Peyer's patch (tissue), 4 donors: Measurements from ENCODE around the gene NAA10.

Source experiments
- CTCF ChIP-seq, 6 experiments: fragments of 450-650 bp in 4 of 6; fragments of 200-600 bp in 2 of 6; sonication (generic) in 1 of 6; IDR thresholded peaks; one replicate each; pipeline ENCODE4 v1.5.1; 2017 to 2019; ENCODE audit warnings: antibody characterized with exemption in 6 of 6, mild to moderate bottlenecking in 3 of 6, moderate library complexity in 1 of 6
- POLR2A ChIP-seq, 2 donors: fragments of 450-650 bp; IDR thresholded peaks; one replicate each; pipeline ENCODE4 v1.5.1; 2017; ENCODE audit warnings: antibody characterized with exemption in 2 of 2, mild to moderate bottlenecking in 2 of 2, moderate library complexity in 2 of 2

DNA sequence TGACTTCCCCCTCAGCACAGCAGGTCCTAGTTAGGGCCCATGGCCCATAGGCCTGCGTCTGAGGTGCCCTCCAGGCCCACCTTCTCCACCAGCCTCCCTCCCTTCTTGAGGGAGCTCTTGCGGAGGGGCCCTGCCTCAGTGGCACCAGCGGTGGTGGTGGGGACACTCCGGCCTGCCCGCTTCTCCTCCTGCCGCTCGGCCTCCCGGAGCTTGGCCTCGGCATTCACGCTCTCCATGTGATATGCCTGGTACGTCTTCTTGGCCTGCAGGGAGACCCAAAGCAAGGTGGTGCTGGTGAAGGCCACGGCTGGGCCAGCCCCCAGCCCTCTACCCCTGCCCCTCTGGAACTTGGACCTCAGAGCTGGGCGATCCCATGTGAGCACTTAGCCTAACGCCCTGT is 14.3 kb downstream of the NAA10 start:
- TF ChIP-seq CTCF (IDR thresholded peaks at IDR 0.05) (no peak), POLR2A (IDR thresholded peaks at IDR 0.05) (no peak)
